Astrocyte (in vitro differentiated cells and primary cell): Measurements from ENCODE around the gene KRT12. TPM values are rescaled to one million over a fixed set of nuclear protein-coding genes. Genes with fewer than 3 reads are reported as not detected.

Source experiments
- DNase-seq: peaks from one replicate; pipeline ENCODE4 v3.0.0-alpha.2; 2010; ENCODE audit warnings: low read depth
- FAIRE-seq: peaks from 2 replicates; lab custom pipeline; 2011; peaks lifted over from hg19 to GRCh38; lab: Jason Lieb, UNC
- H2AFZ ChIP-seq: 2 replicates; pipeline ENCODE4 v1.6.0; 2012; ENCODE audit warnings: low read depth, low read length, inconsistent platforms
- H3K27ac ChIP-seq: 2 replicates; pipeline ENCODE4 v1.5.1; 2011; ENCODE audit warnings: low read depth, low read length, inconsistent platforms
- H3K27me3 ChIP-seq: 2 replicates; pipeline ENCODE4 v1.6.0; 2011; ENCODE audit warnings: low read length, inconsistent platforms; ENCODE audit not compliant: insufficient read depth
- H3K36me3 ChIP-seq: 2 replicates; pipeline ENCODE4 v1.5.1; 2011; ENCODE audit warnings: low read length, inconsistent platforms; ENCODE audit not compliant: insufficient read depth
- H3K4me1 ChIP-seq: 2 replicates; pipeline ENCODE4 v1.5.1; 2011; ENCODE audit warnings: low read length, inconsistent platforms; ENCODE audit not compliant: insufficient read depth
- H3K4me2 ChIP-seq: 2 replicates; pipeline ENCODE4 v1.6.0; 2012; ENCODE audit warnings: low read length, inconsistent platforms
- H3K4me3 ChIP-seq: 2 replicates; pipeline ENCODE4 v1.5.1; 2011; ENCODE audit warnings: low read depth, mild to moderate bottlenecking, low read length, inconsistent platforms; ENCODE audit not compliant: insufficient read depth
- H3K79me2 ChIP-seq: 2 replicates; pipeline ENCODE4 v1.6.0; 2012; ENCODE audit warnings: mild to moderate bottlenecking, low read length, inconsistent platforms; ENCODE audit not compliant: insufficient read depth
- H3K9ac ChIP-seq: 2 replicates; pipeline ENCODE4 v1.6.0; 2012; ENCODE audit warnings: mild to moderate bottlenecking, low read length, inconsistent platforms
- H3K9me3 ChIP-seq: 2 replicates; pipeline ENCODE4 v1.5.1; 2012; ENCODE audit warnings: low read depth, mild to moderate bottlenecking, low read length, inconsistent platforms; ENCODE audit not compliant: insufficient read depth
- H4K20me1 ChIP-seq: 2 replicates; pipeline ENCODE4 v1.6.0; 2012; ENCODE audit warnings: low read length, inconsistent platforms; ENCODE audit not compliant: insufficient read depth
- H3K27ac Mint-ChIP-seq: one replicate; pipeline ENCODE4 v1.8.0; 2021; ENCODE audit warnings: mild to moderate bottlenecking, mixed read lengths; ENCODE audit not compliant: unreplicated experiment
- H3K27me3 Mint-ChIP-seq: one replicate; pipeline ENCODE4 v1.8.0; 2021; ENCODE audit warnings: low read depth, mixed read lengths; ENCODE audit not compliant: unreplicated experiment
- H3K36me3 Mint-ChIP-seq: one replicate; pipeline ENCODE4 v1.8.0; 2021; ENCODE audit warnings: low read depth, mixed read lengths; ENCODE audit not compliant: unreplicated experiment
- H3K4me1 Mint-ChIP-seq: one replicate; pipeline ENCODE4 v1.8.0; 2021; ENCODE audit warnings: low read depth, mixed read lengths; ENCODE audit not compliant: unreplicated experiment
- H3K4me3 Mint-ChIP-seq: one replicate; pipeline ENCODE4 v1.8.0; 2021; ENCODE audit warnings: mild to moderate bottlenecking, moderate library complexity, mixed read lengths; ENCODE audit not compliant: unreplicated experiment
- H3K9me3 Mint-ChIP-seq: one replicate; pipeline ENCODE4 v1.8.0; 2021; ENCODE audit warnings: mild to moderate bottlenecking, mixed read lengths; ENCODE audit not compliant: unreplicated experiment
- EZH2 ChIP-seq: IDR thresholded peaks from 2 replicates; pipeline ENCODE4 v1.6.1; 2012; ENCODE audit warnings: mild to moderate bottlenecking, low read length, inconsistent platforms; ENCODE audit not compliant: insufficient read depth
- total RNA-seq: library from RNA; stranded (reverse); gene quantifications from 2 replicates; pipeline ENCODE4 v1.2.1, GENCODE V29; 2021
- TF ChIP-seq, protein P1 (sequence below): IDR thresholded peaks from 2 replicates; pipeline ENCODE4 v1.5.1; 2011; ENCODE audit warnings: low read depth, mild to moderate bottlenecking, inconsistent platforms, low read length, moderate library complexity; ENCODE audit not compliant: insufficient read depth

KRT12 gene
- total RNA-seq, 1 donor from 2014 or later, result not detected

DNA sequence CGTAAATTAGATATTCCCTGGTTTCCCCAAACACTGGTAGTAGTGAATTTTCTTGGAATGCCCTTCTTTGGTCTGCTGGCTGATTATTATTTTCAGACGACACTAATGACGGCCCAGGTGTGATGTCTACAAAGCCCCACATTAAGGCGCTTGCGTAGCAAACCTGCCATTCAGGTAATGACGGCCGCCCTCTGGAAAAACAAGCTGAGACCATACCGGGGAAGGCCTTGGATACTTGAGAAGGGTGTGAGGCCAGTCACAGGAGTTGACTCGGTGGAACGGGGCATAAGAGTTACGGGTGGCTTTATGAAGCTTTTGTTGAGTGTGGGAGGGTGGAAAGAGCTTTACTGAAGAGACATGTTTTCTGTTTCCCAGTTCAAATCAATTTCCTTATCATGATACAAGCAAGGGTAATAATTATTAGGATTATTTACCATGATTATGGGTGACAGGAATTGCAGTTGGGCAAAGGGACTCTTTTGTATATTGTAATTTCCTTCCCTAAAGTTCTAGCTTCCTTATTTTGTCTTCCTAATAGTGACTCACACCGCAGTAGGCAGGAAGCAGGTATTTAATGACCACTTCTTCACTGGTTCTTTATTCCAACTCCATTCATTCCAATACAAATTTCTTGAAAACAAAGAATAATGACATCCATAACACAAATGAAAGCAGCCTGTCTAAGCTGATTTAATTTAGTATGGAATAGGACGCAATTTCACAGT lies 45.6 kb upstream of the KRT12 start:
- no peaks in the 10 kb centered on the region for H3K36me3 ChIP-seq
- H3K9me3 ChIP-seq, result no peaks in the 10 kb centered on the region
- H3K27me3 Mint-ChIP-seq, result no peaks in the 10 kb centered on the region
- no peak overlapping the region for H3K4me2 ChIP-seq
- H3K36me3 Mint-ChIP-seq, result no peaks in the 10 kb centered on the region
- H3K27me3 ChIP-seq, result no peaks in the 10 kb centered on the region
- no peak overlapping the region for H2AFZ ChIP-seq
- no peak overlapping the region for H3K4me3 ChIP-seq
- peak overlapping the region; percentile 33 for H3K27ac ChIP-seq
- no peaks in the 10 kb centered on the region for H4K20me1 ChIP-seq
- DNase-seq (no peak), FAIRE-seq (no peak)
- H3K9me3 Mint-ChIP-seq, result no peaks in the 10 kb centered on the region
- no peak overlapping the region for H3K27ac Mint-ChIP-seq
- no peak for TF ChIP-seq EZH2
- TF ChIP-seq, protein P1, sequence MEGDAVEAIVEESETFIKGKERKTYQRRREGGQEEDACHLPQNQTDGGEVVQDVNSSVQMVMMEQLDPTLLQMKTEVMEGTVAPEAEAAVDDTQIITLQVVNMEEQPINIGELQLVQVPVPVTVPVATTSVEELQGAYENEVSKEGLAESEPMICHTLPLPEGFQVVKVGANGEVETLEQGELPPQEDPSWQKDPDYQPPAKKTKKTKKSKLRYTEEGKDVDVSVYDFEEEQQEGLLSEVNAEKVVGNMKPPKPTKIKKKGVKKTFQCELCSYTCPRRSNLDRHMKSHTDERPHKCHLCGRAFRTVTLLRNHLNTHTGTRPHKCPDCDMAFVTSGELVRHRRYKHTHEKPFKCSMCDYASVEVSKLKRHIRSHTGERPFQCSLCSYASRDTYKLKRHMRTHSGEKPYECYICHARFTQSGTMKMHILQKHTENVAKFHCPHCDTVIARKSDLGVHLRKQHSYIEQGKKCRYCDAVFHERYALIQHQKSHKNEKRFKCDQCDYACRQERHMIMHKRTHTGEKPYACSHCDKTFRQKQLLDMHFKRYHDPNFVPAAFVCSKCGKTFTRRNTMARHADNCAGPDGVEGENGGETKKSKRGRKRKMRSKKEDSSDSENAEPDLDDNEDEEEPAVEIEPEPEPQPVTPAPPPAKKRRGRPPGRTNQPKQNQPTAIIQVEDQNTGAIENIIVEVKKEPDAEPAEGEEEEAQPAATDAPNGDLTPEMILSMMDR, result no peak
- H3K4me1 ChIP-seq, result peaks cover 37% of the 10 kb centered on the region
- H3K9ac ChIP-seq, result no peak overlapping the region
- H3K4me1 Mint-ChIP-seq, result peaks cover 31% of the 10 kb centered on the region
- H3K79me2 ChIP-seq, result no peaks in the 10 kb centered on the region
- no peak overlapping the region for H3K4me3 Mint-ChIP-seq

DNA sequence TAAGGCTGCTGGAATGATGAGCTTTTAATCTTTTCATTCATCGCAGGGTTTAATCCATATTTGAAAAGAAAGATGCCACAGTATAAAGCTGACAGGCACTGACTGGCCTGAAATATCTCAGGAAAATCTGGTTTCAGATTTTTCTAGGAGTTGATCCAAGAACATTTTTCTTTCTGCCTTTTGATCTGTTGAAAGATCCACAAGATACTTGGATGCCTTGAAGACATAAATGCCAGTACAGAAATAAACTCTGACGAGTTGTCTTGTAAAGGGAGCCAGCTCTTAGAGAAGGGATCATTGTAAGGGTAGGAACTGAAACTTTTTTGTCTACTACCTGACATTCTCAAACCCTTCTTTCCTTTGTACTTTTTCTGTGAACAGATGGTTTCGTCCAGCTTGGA lies 43.4 kb upstream of the KRT12 start:
- Mint-ChIP-seq H3K27ac (peak overlapping the region; percentile 92), H3K9me3 (no peaks in the 10 kb centered on the region), H3K36me3 (no peaks in the 10 kb centered on the region), H3K27me3 (peaks cover 3% of the 10 kb centered on the region), H3K4me1 (peaks cover 26% of the 10 kb centered on the region), H3K4me3 (no peak overlapping the region)
- no peak for TF ChIP-seq EZH2
- TF ChIP-seq, protein P1, result no peak
- Histone ChIP-seq H3K4me2 (peak overlapping the region; percentile 43), H4K20me1 (no peaks in the 10 kb centered on the region), H2AFZ (no peak overlapping the region), H3K79me2 (no peaks in the 10 kb centered on the region), H3K9ac (peak overlapping the region; percentile 70), H3K4me1 (peaks cover 28% of the 10 kb centered on the region), H3K4me3 (no peak overlapping the region), H3K36me3 (no peaks in the 10 kb centered on the region), H3K27ac (peak overlapping the region; percentile 91), H3K27me3 (no peaks in the 10 kb centered on the region), H3K9me3 (no peaks in the 10 kb centered on the region)
- DNase-seq (peak; percentile 83), FAIRE-seq (peak; percentile 83)

DNA sequence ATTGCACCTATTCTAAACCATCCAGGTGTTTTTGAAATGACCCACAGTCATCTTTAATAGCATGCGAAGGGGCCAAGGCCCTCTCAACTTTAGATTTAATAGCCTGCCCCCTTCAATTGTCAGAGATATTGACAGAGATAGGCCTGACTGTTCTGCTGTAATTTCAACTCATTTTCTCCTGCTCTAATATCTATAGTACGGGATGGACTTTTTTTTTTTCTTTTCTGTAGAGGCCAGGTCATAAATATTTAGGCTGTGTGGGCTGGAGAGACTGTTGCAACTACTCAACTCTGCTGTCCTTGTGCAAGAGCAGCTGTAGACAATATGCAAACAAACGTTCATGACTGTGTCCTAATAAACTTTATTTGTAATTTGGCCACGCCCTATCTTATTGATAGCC lies 42.7 kb upstream of the KRT12 start:
- no peaks in the 10 kb centered on the region for H3K36me3 Mint-ChIP-seq
- no peak overlapping the region for H2AFZ ChIP-seq
- no peaks in the 10 kb centered on the region for H3K27me3 ChIP-seq
- no peak overlapping the region for H3K4me3 ChIP-seq
- H3K4me1 ChIP-seq, result peaks cover 25% of the 10 kb centered on the region
- no peak overlapping the region for H3K4me3 Mint-ChIP-seq
- H3K27ac Mint-ChIP-seq, result peak overlapping the region; percentile 92
- DNase-seq (peak; percentile 55), FAIRE-seq (no peak)
- peak overlapping the region; percentile 70 for H3K9ac ChIP-seq
- H3K9me3 ChIP-seq, result no peaks in the 10 kb centered on the region
- TF ChIP-seq EZH2, result no peak
- TF ChIP-seq, protein P1, result no peak
- H3K27me3 Mint-ChIP-seq, result peaks cover 3% of the 10 kb centered on the region
- H3K4me2 ChIP-seq, result peak overlapping the region; percentile 43
- no peaks in the 10 kb centered on the region for H4K20me1 ChIP-seq
- no peaks in the 10 kb centered on the region for H3K36me3 ChIP-seq
- no peaks in the 10 kb centered on the region for H3K9me3 Mint-ChIP-seq
- H3K4me1 Mint-ChIP-seq, result peaks cover 25% of the 10 kb centered on the region
- no peaks in the 10 kb centered on the region for H3K79me2 ChIP-seq
- peak overlapping the region; percentile 91 for H3K27ac ChIP-seq
